ENCODE results near the gene WDR37.

Gene WDR37

GRCh38 chr10:1029838-1030237 lies 26.3 kb upstream of the WDR37 start:
- Histone ChIP-seq H3F3A (ENCODE audit: control insufficient read depth, insufficient read depth) (no peaks in the 10 kb centered on the region), H3K36me3 (ENCODE audit: control insufficient read depth, low read length) (no peaks in the 10 kb centered on the region; the same call in 1 of the 2 replicates), H3K4me3 (ENCODE audit: low read length) (no peak overlapping the region), H3K4me2 (ENCODE audit: low read length) (no peak overlapping the region), H3K9me3 (ENCODE audit: control insufficient read depth, insufficient read depth, low read length) (no peaks in the 10 kb centered on the region), H3K9me2 (replicated peaks; ENCODE audit: control insufficient read depth, low read length) (no peaks in the 10 kb centered on the region), H3K27ac (ENCODE audit: low read depth, low read length) (no peak overlapping the region), H3K79me2 (ENCODE audit: control insufficient read depth, low read length) (no peaks in the 10 kb centered on the region), H3K27me3 (ENCODE audit: control insufficient read depth, low read length) (no peaks in the 10 kb centered on the region), H4K20me1 (ENCODE audit: control insufficient read depth, insufficient read depth, low read depth, low read length) (no peaks in the 10 kb centered on the region), H3K4me1 (ENCODE audit: control insufficient read depth, low read length) (no peaks in the 10 kb centered on the region)
- TF ChIP-seq, protein P1, sequence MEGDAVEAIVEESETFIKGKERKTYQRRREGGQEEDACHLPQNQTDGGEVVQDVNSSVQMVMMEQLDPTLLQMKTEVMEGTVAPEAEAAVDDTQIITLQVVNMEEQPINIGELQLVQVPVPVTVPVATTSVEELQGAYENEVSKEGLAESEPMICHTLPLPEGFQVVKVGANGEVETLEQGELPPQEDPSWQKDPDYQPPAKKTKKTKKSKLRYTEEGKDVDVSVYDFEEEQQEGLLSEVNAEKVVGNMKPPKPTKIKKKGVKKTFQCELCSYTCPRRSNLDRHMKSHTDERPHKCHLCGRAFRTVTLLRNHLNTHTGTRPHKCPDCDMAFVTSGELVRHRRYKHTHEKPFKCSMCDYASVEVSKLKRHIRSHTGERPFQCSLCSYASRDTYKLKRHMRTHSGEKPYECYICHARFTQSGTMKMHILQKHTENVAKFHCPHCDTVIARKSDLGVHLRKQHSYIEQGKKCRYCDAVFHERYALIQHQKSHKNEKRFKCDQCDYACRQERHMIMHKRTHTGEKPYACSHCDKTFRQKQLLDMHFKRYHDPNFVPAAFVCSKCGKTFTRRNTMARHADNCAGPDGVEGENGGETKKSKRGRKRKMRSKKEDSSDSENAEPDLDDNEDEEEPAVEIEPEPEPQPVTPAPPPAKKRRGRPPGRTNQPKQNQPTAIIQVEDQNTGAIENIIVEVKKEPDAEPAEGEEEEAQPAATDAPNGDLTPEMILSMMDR (IDR thresholded peaks at IDR 0.05; ENCODE audit: low read depth, low read length, poor library complexity, severe bottlenecking): no peak
- TF ChIP-seq EZH2phosphoT487 (IDR thresholded peaks at IDR 0.05; ENCODE audit: borderline replicate concordance, low read length): no peak

GRCh38 chr10:1033601-1034000 lies 22.6 kb upstream of the WDR37 start:
- Histone ChIP-seq H3K4me1 (ENCODE audit: control insufficient read depth, low read length) (no peaks in the 10 kb centered on the region), H3K9me3 (ENCODE audit: control insufficient read depth, insufficient read depth, low read length) (no peaks in the 10 kb centered on the region), H3K4me2 (ENCODE audit: low read length) (no peak overlapping the region), H3K9me2 (replicated peaks; ENCODE audit: control insufficient read depth, low read length) (no peaks in the 10 kb centered on the region), H4K20me1 (ENCODE audit: control insufficient read depth, insufficient read depth, low read depth, low read length) (no peaks in the 10 kb centered on the region), H3K4me3 (ENCODE audit: low read length) (no peak overlapping the region), H3K27me3 (ENCODE audit: control insufficient read depth, low read length) (no peaks in the 10 kb centered on the region), H3K27ac (ENCODE audit: low read depth, low read length) (no peak overlapping the region), H3F3A (ENCODE audit: control insufficient read depth, insufficient read depth) (peaks cover 12% of the 10 kb centered on the region), H3K36me3 (ENCODE audit: control insufficient read depth, low read length) (peaks cover 12% of the 10 kb centered on the region), H3K79me2 (ENCODE audit: control insufficient read depth, low read length) (no peaks in the 10 kb centered on the region)
- TF ChIP-seq, protein P1 (IDR thresholded peaks at IDR 0.05; ENCODE audit: low read depth, low read length, poor library complexity, severe bottlenecking): no peak
- no peak for TF ChIP-seq EZH2phosphoT487 (IDR thresholded peaks at IDR 0.05; ENCODE audit: borderline replicate concordance, low read length)

- H3K4me2 ChIP-seq (ENCODE audit: low read length): no peak overlapping the region
- H3K36me3 ChIP-seq (ENCODE audit: control insufficient read depth, low read length): peaks cover 20% of the 10 kb centered on the region
- H3K79me2 ChIP-seq (ENCODE audit: control insufficient read depth, low read length): no peaks in the 10 kb centered on the region
- H4K20me1 ChIP-seq (ENCODE audit: control insufficient read depth, insufficient read depth, low read depth, low read length): no peaks in the 10 kb centered on the region
- no peak overlapping the region for H3K4me3 ChIP-seq (ENCODE audit: low read length)
- H3K4me1 ChIP-seq (ENCODE audit: control insufficient read depth, low read length): no peaks in the 10 kb centered on the region
- H3K9me3 ChIP-seq (ENCODE audit: control insufficient read depth, insufficient read depth, low read length): no peaks in the 10 kb centered on the region
- no peak overlapping the region for H3K27ac ChIP-seq (ENCODE audit: low read depth, low read length)
- no peaks in the 10 kb centered on the region for H3K9me2 ChIP-seq (replicated peaks; ENCODE audit: control insufficient read depth, low read length)
- peaks cover 17% of the 10 kb centered on the region for H3F3A ChIP-seq (ENCODE audit: control insufficient read depth, insufficient read depth)
- TF ChIP-seq, protein P1 (IDR thresholded peaks at IDR 0.05; ENCODE audit: low read depth, low read length, poor library complexity, severe bottlenecking): no peak
- TF ChIP-seq EZH2phosphoT487 (IDR thresholded peaks at IDR 0.05; ENCODE audit: borderline replicate concordance, low read length): no peak
- no peaks in the 10 kb centered on the region for H3K27me3 ChIP-seq (ENCODE audit: control insufficient read depth, low read length)
Observed at GRCh38 chr10:1034758-1035157, 21.4 kb upstream of the WDR37 start.

Data from DOHH2 (cell line).